Measurements from ENCODE around the gene TOR4A.

DNA sequence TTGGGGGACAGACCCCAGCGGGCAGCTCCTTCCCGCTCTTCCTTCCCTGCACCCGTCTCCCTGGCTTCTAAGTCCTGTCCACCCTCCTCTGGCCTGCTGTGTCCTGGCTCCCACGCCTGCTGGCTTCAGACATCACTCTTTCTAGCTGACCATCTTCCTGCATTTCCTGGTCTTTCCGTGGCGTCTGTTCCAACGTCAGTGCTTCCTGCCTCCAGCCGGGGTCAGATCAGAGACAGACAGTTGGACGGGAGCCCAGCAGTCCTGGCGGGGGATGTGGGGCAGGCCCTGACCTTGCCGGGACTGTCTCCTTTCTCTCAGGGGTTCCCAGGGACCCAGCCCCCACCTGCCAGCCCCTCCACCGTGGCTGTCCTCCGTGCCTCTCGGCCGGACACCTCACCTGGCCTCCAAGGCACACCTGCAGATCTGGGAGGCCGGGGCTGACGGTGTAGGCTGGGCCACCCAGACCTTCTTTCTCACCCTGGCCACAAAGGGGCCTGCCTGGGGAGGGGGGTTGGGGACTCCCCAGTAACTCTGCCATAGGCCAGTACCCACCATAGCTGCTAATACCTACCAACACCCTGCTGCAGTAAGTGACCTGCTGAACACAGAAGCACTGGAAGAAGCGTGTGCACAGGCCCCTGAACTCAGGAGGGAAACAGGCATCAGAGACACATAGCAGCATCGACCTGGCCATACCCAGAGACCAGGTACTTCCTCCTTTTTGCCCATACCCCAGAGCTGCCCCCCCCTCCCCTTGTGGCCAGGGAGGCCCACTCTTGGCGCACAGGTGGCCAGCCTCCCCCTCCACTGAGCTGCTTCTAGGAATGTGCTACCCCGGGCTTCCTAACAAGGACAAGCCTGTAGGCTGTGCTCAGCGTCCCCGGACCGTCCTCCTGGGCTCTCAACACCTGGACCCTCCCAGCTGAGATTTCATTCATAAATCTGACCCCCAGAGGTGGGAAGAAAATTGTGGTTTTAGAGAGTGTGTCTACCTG, 19.4 kb downstream of the TOR4A start:
- no peak for TF ChIP-seq GATA2 (IDR thresholded peaks at IDR 0.05; ENCODE audit: low read depth, low read length)
- no peak for TF ChIP-seq GATA3 (IDR thresholded peaks at IDR 0.05; ENCODE audit: low read depth, low read length)

Measured in SH-SY5Y (cell line).